HG03066 (cell line): ENCODE results near the gene MS4A10.
"Not testable (repeated sequence)": the region's sequence is repeated elsewhere in the genome, so short reads cannot be mapped to it uniquely, and the experiment has no call there.

Source experiments
- ATAC-seq: cut with Tn5 transposase; IDR thresholded peaks from one replicate; pipeline ENCODE4 v1.9.1; 2021; ENCODE audit warnings: low read depth; ENCODE audit not compliant: unreplicated experiment

Gene MS4A10

GRCh38 chr11:60821827-60822599 lies 36.9 kb downstream of the MS4A10 start:
- ATAC-seq, result no peak

GRCh38 chr11:60823745-60824306 lies 38.7 kb downstream of the MS4A10 start:
- ATAC-seq, result not testable (repeated sequence)

- no peak for ATAC-seq
Measured at GRCh38 chr11:60825118-60825517, 40.0 kb downstream of the MS4A10 start.

- no peak for ATAC-seq
Measured at GRCh38 chr11:60825790-60826189, 40.7 kb downstream of the MS4A10 start.

- no peak for ATAC-seq
Measured at GRCh38 chr11:60830478-60831142, 45.5 kb downstream of the MS4A10 start.

- ATAC-seq, result no peak
Measured at GRCh38 chr11:60831143-60831500, 46.0 kb downstream of the MS4A10 start.

- ATAC-seq, result no peak
Measured at GRCh38 chr11:60831501-60832079, 46.5 kb downstream of the MS4A10 start.

- ATAC-seq, result no peak
Measured at GRCh38 chr11:60834742-60835533, 49.8 kb downstream of the MS4A10 start.

GRCh38 chr11:60835534-60835846 lies 50.4 kb downstream of the MS4A10 start:
- no peak for ATAC-seq

GRCh38 chr11:60836866-60837515 lies 51.9 kb downstream of the MS4A10 start:
- ATAC-seq, result no peak

GRCh38 chr11:60838132-60838531 lies 53.0 kb downstream of the MS4A10 start:
- ATAC-seq, result no peak

- no peak for ATAC-seq
Measured at GRCh38 chr11:60840470-60841430, 55.6 kb downstream of the MS4A10 start.

- ATAC-seq, result peak; percentile 72
Measured at GRCh38 chr11:60841797-60842667, 56.9 kb downstream of the MS4A10 start, which contains the start of gene CCDC86. TSS of gene CCDC86 (plus strand) at chr11:60842113. CDS start at chr11:60842125, 12 bp downstream.

- ATAC-seq, result no peak
Measured at GRCh38 chr11:60842668-60843600, 57.8 kb downstream of the MS4A10 start.

GRCh38 chr11:60844045-60844869 lies 59.1 kb downstream of the MS4A10 start:
- no peak for ATAC-seq

- no peak for ATAC-seq
Measured at GRCh38 chr11:60844870-60845221, 59.7 kb downstream of the MS4A10 start.
